GM19099 (cell line): ENCODE measurements around the gene ALDH3A2.

ENCODE experiments used
- POLR2A ChIP-seq: IDR thresholded peaks from 3 replicates; pipeline ENCODE4 v1.6.1; 2011; ENCODE audit warnings: low read depth; ENCODE audit not compliant: insufficient read length; ENCODE audit errors: extremely low read depth

ALDH3A2 gene

GRCh38 chr17:19703828-19704613 is 55.5 kb downstream of the ALDH3A2 start:
- no peak for TF ChIP-seq POLR2A

- TF ChIP-seq POLR2A, result no peak
These were observed 56.6 kb downstream of the ALDH3A2 start for GRCh38 chr17:19705201-19705600.

- no peak for TF ChIP-seq POLR2A
These were observed 57.5 kb downstream of the ALDH3A2 start for GRCh38 chr17:19705771-19706770.

- no peak for TF ChIP-seq POLR2A
These were observed 58.5 kb downstream of the ALDH3A2 start for GRCh38 chr17:19706791-19707727.

- no peak for TF ChIP-seq POLR2A
These were observed 59.2 kb downstream of the ALDH3A2 start for GRCh38 chr17:19707728-19708221.

- no peak for TF ChIP-seq POLR2A
These were observed 60.1 kb downstream of the ALDH3A2 start for GRCh38 chr17:19708431-19709175.

GRCh38 chr17:19709841-19710240 is 61.3 kb downstream of the ALDH3A2 start:
- no peak for TF ChIP-seq POLR2A

GRCh38 chr17:19712436-19713004 is 64.0 kb downstream of the ALDH3A2 start:
- no peak for TF ChIP-seq POLR2A

GRCh38 chr17:19713462-19713861 is 64.9 kb downstream of the ALDH3A2 start:
- no peak for TF ChIP-seq POLR2A

GRCh38 chr17:19713901-19714361 is 65.4 kb downstream of the ALDH3A2 start:
- no peak for TF ChIP-seq POLR2A

GRCh38 chr17:19714542-19715411 is 66.2 kb downstream of the ALDH3A2 start:
- no peak for TF ChIP-seq POLR2A
